Cerebellar cortex (tissue), 1 donor: ENCODE results near the gene PLAC8.
"Not testable (repeated sequence)": the region's sequence is repeated elsewhere in the genome, so short reads cannot be mapped to it uniquely, and the experiment has no call there.

Source experiments
- DNase-seq: peaks from one replicate; pipeline ENCODE4 v3.0.0-alpha.2; 2015; ENCODE audit warnings: low spot score

The PLAC8 gene, protein sequence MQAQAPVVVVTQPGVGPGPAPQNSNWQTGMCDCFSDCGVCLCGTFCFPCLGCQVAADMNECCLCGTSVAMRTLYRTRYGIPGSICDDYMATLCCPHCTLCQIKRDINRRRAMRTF

DNA sequence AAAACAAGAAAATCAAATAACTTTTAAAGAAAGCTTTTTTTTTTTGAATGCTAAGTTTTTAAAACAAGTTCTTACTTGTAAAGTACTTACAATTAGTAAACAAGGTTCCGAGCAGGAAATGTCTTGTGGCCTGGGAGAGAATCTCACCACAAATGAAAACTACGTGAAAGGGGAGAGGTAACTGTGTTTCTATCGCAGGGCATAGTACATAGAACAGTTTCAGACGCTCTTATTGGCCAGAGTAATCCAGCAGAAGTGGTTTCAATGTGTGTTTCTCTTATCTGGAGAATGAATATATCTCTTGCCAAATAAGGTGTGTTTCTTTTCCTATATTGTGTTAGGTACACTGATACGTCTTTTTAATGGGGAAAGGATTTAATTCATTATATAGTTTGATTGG is at the start of gene PLAC8:
TSS of gene PLAC8 (minus strand) at position 154 of the 400 bp plus-strand sequence. CDS start 6,808 bp downstream, outside the sequence.
- DNase-seq, result peak; percentile 43

DNA sequence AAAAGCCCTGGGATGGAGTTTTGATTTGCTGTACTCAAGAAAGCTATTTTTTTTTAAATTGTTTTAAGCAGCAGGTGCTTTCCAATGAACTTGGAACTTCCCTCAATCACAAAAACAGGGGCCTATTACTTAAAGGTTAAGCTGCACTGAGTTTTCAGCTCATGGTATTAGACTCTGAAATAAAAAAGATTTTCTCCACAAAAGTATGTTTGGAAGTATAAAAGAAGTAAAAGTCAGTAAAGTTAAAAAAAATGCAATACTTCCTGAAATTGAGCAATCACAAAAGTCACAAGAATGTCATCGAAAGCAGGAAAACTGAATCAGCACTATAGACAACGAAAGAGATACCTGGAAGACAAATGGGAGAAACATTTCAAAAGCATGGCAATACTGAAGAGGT is 38.9 kb upstream of the PLAC8 start:
- DNase-seq, result no peak

DNA sequence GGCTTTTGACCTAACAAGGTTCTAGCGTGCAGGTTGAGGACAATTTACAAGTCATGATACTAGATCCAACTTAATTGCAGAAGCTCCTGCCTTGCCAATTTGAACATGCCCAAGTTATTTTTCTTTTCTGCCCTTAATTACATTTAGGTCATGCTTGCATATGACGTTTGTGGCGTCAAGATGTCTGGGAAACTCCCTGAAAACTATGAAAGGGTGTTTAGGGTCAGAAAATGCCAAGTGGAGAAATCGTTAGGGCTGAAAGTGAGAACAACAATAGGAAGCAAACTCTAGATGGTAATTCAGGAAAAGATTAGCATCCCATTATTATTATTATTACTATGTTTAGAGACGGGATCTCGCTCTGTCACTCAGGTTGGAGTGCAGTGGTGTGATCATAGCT is 38.2 kb upstream of the PLAC8 start:
- DNase-seq, result peak; percentile 4

DNA sequence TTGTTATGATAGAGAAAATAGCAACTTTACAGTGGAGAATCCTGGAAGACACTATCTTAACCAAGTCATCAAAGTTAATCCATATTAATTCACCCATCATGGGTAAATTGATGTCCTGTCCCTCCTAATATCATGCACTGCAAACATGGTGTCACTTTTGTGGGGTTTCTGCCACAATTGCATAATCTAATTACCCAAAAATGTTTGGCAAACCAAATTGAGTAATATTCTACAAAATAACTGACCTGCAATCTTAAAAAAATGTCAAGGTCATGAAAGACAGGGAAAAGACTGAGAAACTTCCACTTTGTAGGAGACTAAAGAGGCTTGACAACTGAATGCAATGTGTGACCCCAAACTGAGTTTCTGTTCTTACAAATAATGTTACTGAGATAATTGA is 37.1 kb upstream of the PLAC8 start:
- DNase-seq, result no peak

DNA sequence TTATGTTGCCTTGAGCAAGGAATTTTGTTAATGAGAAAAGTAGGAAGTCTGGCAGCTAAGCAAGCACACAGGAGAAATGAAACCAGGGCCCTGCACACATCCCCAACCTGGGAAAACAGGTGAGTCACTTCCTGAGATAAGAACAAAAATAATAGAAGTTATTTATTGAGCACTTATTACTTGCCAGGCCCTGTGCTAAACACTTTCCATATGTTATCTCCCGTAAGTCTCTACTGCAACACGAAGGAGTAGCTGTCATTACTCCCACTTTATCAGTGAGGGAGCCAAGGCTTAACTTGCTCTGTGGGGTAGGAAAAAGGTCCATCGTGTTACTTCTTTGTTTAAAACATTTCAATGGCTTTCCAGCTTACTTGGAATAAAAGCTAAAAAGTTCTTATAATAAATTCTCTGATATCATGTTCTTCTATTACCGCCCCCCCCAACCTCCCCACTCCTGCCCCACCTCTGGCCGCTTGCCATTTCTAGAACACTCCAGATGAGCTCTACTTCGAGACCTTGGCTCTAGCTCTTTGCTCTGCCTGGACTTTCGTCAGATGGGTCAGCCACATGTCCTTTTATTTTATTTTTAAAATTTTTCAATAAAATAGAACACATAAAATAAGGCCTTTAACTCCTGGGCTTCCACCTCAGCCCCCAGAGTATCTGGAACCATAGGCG is 36.3 kb upstream of the PLAC8 start:
- DNase-seq, result no peak

DNA sequence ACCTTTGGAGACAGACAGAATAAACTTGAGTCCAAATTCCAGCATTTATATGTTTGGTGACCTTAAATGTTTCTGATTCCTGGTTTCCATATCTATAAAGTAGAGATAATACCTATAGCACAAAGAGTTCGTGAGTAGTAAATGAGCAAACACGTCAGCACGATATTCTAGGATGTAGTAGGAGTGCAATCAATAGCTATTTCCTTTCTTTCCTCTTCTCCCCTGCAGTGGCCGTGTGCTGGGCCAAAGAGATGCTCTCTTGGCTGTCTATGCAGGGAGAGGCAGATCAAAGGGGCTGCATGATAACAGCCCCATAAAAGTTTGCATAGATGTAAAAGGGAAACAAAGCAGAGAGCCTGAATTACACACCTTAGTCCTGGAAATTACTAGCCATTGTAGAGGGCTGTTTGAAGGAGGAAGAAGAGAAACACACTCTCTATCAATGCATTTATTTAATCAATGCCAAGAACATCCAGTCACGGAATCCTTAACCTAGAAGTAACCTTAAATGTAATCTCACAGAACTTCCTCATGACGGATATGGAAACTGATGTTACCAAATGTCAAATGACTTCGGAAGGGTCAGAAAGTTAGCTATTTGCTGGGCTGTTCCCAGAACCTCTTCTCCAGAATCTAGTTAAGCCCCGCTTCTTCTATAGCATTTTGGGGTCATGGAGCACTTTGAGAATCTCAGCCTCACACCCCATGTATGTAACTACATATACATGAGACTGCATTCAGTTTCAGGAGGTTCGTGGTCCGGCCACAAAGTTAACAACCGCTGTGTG is 35.5 kb upstream of the PLAC8 start:
- DNase-seq, result no peak

DNA sequence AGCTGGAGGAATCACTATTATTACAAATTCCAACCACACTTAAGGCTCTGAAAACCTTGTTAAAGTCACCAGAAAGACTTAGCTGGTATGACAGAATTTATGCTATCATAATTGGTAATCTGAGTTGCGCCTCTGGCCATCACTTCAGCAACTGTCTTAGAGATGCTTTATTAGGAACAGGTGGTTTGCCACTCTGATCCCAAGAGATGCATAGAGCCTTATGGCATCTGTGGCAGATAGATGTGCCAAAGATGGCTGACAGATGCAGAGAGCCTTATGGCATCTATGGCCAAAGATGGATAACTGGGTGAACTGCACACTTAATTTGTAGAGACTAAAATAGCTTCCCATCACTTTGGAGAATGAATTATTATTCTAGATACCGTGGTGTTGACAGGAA is 32.3 kb upstream of the PLAC8 start:
- no peak for DNase-seq

DNA sequence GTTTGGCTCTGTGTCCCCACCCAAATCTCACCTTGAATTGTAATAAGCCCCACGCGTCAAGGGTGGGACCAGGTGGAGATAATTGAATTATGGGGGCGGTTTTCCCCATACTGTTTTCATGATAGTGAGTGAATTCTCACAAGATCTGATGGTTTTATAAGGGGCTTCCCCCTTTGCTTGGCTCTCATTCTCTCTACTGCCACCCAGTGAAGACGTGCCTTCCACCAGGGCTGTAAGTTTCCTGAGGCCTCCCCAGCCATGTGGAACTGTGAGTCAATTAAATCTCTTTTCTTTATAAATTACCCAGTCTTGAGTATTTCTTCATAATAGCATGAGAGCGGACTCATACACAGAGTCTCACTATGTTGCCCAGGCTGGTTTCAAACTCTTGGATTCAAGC is 31.2 kb upstream of the PLAC8 start:
- DNase-seq, result not testable (repeated sequence)

DNA sequence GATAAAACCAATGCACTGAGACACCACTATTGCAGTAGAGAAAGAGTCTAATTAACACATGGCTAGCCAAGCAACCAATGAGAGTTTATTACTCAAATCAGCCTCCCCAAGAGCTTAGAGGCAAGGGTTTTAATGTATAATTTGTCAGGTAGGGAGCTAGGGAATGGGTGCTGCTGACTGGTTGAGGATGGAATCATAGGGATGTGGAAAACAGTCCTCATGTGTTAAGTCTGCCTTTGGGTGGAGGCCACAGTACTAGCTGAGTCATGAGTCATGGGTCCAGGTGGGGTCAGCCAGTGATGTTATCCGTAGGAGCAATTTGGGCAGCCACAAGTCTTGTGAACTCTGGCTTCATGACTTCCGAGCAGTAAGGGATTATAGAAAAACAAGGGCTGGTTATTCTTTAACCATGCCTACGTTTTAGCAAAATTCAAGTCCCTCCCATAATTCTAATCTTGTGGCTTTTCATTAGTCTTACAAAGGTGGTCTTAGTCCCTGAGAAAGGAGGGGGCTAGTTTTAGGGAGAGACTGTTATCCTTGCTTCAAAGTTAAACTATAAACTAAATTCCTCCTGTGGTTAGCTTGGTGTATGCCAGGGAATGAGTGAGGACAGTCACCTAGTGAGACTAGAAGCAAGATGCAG is 25.1 kb upstream of the PLAC8 start:
- no peak for DNase-seq

DNA sequence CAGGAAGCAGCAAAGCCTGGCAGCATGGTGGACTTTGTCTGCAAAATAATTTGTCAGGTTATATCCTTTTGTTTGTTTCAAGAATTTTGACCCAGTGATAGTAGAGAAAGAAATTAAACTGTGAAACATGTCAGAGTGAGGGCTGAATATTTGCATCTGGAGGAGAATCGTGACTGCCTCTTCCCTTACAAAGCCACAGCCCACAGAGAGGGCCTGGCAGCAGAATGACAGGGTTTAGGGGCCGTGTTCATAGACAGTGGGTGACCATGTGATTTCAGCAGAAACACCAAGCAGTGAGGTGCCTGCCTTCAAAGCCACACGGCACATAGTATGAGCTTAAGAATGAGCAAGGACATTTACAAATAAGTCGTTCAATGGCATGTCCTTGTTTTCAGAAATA is 24.4 kb upstream of the PLAC8 start:
- no peak for DNase-seq

DNA sequence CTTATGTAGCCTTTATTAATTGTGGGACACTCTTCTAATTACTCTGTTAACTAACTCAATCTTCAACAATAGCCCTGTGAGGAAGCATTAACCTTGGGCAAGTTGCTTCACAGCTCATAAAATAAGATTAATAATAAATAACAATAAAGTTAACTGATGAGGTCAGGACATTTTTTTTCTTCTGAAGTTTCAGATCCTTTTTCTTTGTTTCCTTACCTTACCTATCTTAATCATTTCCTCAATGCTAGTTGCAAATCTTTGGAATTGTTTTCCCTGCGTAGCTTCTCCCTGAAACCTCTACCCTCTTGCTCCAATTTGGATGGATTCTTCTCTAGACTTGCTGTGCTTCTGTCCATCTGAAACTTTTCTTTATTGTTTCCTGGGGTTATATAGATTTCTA is 17.5 kb upstream of the PLAC8 start:
- DNase-seq, result no peak

DNA sequence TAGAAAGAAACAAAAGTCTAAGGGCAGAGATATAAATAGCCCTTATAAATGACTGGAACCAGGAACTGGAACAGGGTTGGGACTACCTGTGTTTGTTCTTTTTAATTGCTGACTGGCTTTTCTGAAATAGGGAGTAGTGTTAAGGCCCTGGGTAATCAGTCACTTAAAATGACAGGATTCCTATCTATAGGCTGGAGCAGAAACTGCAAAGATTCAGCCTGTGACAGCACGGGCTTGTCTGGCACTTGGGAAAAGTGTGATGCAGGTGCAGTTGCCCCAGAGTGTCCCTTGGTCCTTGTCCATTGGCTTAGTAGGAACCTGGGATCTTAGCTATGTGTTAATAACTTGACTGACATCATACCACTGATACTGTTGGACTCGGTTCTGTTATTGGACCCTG is 14.7 kb upstream of the PLAC8 start:
- DNase-seq, result no peak

DNA sequence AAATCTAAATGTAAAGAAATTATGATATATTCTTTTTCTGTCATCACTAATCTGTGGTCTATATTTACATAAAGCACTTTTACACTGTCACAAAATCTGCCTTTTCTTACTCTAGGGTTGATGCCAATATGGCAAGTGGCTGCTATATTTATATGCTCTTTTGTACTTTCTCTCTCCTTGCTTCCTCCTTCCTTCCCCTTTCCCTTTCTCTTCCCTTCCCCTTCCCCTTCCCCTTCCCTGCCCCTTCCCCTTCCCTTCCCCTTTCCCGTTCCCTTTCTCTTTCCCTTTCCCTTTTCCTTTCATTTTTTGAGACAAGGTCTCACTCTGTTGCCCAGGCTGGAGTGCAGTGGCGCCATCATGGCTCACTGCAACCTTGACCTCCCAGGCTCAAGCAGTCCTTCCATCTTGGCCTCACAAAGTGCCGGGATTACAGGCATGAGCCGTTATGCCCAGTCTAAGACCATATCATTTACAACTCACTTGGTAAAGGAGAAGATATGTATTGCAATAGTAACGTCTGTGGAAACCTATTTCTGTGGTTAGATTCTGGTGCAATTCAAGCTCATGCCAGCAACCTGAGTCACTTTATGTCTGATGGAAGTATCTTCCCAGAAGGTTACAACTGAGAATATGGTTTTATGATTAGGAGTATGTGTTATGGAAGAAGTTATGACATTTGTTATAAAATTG is 13.9 kb upstream of the PLAC8 start:
- DNase-seq, result no peak

DNA sequence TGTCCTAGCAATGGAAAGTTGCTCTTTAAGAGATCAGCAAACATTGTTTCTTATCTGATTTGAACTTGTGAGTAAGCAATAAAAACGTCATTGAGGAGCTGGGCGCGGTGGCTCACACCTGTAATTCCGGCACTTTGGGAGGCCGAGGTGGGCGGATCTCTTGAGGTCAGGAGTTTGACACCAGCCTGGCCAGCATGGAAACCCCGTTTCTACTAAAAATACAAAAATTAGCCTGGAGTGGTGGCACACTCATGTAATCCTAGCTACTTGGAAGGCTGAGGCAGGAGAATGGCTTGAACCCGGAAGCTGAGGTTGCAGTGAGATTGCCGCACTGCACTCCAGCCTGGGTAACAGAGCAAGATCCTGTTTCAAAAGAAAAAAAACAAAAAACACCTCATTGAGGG is 11.2 kb upstream of the PLAC8 start:
- DNase-seq, result no peak

DNA sequence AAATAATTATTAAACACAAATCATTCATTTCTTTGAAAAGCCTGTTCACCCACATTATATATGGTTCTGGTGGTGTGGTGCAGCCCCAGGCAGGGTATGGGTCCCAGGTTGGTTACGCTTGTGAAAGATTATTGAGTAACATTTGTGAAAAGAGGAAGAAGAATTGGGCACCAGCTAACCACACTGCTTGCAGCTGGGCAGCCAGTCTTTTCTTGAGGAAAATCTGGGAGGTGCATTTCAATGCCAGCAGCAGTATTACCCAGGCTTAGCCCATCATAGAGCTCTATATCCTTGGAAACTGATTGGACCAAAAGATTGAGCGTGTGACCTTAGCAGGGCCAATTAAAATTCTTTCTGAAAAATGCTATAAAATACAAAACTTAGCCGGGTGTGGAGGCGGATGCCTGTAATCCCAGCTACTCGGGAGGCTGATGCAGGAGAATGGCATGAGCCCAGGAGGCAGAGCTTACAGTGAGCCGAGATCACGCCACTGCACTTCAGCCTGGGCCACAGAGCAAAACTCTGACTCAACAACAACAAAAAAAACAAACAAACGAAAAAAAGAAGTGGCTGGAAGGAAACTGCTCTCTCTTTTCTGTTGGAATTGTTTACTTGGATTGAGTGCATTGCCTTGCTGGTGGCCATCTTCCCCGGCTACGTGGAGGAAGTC is 9.7 kb upstream of the PLAC8 start:
- DNase-seq, result no peak

DNA sequence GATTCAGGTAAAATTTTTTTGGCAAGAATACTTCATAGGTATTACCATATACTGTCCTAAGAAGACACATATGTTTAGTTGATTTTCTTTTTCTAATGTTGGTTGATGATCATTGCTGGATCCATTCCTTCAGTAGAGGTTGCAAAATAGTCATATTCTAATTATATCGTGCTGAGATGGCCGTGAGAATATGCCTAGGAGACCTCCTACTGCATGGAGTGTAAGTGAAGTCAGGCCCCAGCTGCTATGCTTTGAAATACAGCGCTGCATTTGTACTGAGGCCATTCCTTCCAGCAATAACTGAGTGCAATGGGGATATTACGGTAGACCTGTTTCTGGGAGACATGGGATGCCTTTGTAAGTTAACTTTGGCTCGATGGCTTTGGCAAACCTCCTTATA is 6.7 kb upstream of the PLAC8 start:
- no peak for DNase-seq

DNA sequence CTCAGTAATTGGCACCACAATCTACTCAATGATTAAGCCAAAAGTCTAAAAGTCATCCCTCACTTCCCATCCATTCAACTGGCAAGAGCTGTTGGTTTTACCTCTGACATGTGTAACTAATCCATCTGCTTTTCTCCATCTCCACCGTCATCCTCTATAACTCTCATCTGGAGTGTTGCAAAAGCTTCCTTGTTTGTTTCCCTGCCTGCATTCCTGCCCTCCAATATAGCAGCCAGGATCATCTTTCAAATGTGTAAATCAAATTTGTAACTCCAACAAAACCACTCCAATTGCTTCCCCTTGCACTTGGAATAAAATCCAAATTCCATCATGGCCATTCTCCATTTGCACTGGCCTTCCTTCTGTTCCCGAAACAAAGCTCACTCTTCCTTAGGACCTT is 4.3 kb upstream of the PLAC8 start:
- no peak for DNase-seq

DNA sequence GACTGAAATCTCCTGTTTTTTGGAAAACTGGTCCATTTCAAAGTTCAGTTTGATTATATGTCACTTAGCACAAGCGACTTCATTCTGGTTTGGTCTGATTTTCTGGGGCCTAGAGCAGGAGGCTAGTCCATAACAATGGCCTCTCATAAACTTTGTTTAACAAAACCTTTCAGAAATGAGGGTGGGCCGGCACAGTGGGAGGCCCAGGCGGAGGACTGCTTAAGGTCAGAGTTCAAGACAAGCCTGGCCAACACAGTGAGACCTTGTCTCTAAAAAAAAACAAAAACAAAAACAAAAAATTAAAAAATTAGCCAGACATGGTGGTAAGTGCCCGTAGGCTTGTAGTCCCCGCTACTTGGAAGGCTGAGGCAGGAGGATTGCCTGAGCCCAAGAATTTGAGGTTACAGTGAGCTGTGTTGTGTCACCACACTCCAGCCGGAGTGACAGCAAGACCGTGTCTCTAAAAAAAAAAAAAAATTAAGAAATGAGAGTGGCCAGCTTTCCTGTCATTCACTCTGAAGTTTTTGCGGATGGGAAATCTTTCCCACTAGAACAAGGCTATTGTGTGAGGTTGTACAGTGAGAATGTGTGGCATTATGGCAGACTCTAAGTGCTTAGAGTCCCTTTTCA is 1.2 kb upstream of the PLAC8 start:
- no peak for DNase-seq

DNA sequence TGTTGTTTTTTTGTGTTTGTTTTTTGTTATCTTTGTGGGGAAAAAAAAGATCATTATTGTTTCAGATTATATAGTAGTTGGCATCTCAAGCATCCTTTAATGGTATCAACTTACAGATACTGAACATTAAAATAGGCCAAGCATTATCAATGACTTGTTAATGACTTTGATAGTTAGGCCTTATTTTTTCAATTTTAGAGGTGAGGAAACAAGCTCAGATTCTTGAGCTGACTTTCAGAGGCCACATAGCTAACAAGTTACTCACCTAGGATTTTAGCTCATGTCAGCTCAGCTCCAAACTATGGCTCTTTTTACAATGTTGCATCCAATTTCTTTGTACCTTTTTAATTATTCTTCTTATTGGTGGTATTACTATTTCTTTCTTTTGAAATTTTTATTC is 471 bp upstream of the PLAC8 start:
- DNase-seq, result no peak

DNA sequence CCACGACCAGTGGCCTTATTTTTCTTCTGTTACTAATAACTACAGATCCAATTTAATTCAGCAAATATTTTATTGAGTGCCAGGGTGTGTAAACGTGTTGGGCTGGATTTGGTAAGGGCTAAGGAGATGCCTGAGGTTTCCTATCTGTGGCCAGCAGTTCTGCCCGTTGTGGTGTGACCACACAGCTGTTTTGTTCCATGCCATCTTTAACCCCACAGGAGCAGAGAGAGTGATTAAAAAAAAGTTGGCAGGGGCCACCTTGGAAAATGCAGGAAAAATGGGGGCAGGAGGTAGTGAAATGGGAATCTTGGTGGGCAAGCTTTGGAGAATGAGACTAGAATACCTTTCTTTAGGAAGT is 1.1 kb downstream of the PLAC8 start:
- no peak for DNase-seq

DNA sequence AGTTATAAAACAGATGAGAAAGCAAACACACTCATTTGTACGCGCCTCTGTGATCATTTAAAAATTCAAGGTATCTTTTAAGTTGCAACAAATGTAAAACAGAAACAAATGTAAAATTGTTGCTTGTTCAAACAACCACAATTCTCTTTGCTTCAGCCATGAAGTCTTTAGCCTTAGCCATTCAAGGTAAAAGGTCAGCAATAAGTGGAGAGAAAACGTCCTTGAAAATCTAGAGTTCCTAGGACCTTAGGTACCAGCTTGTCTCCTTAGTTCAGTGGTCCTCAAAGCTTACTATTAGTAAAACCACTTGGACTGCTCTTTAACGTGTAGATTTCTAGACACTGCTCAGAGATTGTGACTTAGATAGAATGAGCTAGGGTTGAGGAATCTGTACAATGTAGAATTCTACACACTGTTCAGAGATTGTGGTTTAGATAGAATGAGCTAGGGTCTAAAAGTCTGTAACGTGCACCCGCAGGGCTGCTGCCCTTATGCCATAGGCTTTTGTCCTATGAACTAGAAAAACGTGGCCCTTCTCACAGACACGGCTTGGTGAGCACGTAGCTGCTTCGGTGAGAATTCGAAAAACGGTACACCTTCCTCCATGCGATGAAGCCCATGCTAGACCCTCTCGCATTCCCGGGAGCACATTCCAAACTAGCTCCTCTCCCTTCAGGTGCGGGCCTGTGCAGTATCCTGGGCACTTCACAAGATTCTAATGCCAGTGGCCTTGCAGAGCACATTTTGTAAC is 1.7 kb downstream of the PLAC8 start:
- DNase-seq, result peak; percentile 27
